CD4-positive, alpha-beta T cell treated with Interleukin-15 for 1 hour (primary cell): ENCODE data around the gene TANC1.
"Not testable (repeated sequence)": the region's sequence is repeated elsewhere in the genome, so short reads cannot be mapped to it uniquely, and the experiment has no call there.

ENCODE experiments used
- DNase-seq: peaks from one replicate; pipeline ENCODE4 v3.0.0-alpha.2; 2020

TANC1 gene

DNA sequence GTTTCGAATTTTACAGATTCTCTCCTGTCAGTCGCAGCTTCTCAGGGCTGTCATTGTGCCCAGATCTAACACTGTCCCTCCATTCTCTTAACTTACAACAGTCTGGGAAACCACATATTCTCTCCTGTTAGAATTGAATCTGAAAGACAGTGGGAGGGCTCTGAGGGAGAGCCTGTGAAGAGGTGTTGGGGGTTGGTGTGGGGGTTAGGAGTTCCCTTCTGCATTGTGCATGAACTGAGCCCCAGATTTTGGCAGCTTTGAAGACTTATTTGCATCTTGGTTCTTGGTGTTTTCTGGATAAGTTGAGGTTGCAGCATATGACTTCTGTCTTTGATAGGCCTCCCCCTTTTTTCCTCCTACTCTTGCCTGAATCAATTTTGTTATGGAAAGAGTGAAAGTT, 64.1 kb downstream of the TANC1 start:
- no peak for DNase-seq

DNA sequence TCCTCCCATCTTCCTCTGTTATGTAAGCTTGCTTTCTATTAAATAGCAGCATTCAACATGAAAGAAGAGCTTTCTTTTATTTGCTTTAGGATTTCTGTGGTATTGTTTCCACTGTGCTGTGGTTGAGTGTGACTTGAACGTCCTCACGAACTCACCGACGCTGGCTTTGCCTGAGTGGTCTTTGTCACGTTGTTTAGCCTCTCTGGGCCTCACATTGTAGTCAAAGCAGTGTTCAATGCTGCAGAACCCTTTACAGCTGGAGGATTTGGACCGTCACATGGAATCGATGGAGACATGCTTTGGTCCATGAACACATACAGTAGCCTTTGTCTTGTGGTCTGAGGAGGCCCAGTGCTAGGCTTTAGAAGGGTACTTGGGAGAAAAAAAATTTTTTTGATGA, 66.3 kb downstream of the TANC1 start:
- DNase-seq = no peak

DNA sequence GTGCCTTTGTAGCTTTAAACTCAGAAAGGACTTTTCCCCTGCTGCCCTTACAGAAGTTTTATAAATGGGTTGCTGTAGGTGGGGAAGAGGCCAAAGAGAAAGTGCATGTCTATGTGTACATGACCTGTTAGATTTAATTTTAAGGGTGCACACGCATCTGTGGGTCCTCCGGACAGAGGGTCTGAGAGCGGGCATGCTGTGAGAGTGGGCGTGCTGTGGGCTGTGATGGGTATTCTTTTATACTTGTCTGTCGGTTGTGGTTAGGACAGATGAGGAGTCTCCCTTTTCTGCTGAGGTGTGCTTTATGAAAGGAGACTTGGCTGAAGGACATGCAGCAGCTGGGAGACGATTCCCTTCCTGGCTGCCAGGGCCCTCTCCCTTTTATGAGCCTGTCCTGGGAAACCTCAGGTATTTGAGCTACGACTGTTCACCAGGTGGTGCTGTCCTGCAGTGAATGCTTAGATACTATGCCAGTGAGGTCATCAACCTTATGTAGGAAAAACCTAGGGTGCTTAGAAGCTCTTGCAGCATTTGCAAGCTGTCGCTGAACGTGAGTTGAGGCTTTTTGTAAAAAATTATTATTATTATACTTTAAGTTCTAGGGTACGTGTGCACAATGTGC, 67.5 kb downstream of the TANC1 start:
- DNase-seq = no peak

DNA sequence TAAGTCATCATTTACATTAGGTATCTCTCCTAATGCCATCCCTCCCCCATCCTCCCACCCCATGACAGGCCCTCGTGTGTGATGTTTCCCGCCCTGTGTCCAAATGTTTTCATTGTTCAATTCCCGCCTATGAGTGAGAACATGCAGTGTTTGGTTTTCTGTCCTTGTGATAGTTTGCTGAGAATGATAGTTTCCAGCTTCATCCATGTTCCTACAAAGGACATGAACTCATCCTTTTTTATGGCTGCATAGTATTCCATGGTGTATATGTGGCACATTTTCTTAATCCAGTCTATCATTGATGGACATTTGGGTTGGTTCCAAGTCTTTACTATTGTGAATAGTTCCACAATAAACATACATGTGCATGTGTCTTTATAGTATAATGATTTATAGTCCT, 68.0 kb downstream of the TANC1 start:
- not testable (repeated sequence) for DNase-seq

DNA sequence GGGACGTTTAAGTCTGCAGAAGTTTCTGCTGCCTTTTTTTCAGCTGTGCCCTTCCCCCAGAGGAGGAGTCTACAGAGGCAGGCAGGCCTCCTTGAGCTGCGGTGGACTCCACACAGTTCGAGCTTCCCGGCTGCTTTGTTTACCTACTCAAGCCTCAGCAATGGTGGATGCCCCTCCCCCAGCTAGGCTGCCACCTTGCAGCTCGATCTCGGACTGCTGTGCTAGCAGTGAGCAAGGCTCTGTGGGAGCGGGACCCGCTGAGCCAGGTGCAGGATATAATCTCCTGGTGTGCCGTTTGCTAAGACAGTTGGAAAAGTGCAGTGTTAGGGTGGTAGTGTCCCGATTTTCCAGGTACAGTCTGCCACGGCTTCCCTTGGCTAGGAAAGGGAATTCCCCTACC, 72.9 kb downstream of the TANC1 start:
- not testable (repeated sequence) for DNase-seq

DNA sequence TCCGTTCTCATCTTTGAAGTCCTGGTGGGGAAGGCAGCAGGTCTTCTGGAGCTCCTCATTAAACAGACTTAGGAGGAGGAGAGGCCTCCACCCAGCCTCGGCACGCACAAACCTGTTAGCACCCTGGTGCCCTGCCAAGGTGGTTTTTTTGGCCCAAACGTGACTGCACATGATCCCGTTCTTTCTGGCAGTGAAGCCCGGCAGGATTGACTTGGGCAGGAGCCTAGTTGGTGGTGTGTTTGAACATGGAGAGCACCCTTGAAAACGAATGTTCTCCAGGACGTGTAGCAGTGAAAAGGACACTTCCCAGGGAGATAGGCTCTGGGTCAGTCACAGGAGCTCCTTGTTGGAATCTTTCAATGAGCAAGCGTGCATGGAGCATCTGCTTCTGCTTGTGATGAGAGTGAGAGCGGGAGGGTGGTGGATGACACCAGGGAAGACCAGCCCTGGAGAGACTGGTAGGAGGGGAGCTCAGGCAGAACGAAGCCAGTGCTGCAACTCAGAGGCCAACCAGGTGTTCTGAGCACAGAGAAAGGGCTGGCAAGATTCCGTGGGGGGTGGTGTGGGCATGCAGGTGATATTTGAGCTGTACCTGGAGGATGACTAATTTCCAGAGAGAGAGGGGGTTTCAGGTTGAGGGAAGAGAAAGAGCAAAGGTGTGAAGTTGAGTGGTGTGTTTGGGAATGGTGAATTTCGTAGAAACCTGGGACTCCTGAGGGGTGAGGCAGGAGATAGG, 73.8 kb downstream of the TANC1 start:
- DNase-seq = no peak

DNA sequence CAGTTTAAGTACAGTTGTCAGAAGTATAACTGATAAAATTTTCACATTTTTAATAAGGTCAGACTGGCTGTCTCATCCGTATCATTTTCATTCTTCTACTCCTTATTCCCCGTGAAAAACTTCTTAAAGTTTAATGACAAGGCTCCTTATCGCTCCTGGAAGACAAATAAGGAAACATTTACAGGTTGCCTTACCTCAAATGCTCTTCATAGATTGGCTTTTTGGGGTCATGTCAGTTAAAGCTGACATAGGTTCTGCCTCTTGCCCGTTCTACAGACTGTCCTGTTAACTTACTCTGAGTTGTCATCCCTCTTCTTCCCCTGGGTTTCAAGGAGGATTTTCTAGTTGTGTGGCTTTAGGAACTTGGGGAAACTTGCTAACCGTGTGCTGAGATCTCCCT, 75.3 kb downstream of the TANC1 start:
- no peak for DNase-seq

DNA sequence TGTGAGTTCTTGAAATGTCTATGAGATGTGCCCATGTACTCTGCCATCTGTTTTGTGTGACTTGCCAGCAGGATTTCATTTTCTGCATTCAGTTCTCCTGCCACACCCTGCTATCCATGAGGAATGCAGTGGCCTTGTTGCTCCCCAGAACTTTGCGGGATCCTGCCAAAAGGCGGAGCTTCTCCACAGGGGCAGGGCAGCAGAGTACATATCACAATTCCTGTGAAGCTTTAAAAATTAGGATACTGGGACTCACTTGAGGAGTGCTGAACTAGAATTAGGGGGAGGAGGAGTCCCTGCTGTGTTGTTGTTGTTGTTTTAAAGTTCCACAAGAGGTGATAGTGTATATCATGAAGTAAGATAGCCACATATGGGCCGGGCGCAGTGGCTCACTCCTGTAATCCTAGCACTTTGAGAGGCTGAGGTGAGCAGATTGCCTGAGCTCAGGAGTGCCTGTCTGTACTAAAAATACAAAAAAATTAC, 76.4 kb downstream of the TANC1 start:
- DNase-seq = no peak

DNA sequence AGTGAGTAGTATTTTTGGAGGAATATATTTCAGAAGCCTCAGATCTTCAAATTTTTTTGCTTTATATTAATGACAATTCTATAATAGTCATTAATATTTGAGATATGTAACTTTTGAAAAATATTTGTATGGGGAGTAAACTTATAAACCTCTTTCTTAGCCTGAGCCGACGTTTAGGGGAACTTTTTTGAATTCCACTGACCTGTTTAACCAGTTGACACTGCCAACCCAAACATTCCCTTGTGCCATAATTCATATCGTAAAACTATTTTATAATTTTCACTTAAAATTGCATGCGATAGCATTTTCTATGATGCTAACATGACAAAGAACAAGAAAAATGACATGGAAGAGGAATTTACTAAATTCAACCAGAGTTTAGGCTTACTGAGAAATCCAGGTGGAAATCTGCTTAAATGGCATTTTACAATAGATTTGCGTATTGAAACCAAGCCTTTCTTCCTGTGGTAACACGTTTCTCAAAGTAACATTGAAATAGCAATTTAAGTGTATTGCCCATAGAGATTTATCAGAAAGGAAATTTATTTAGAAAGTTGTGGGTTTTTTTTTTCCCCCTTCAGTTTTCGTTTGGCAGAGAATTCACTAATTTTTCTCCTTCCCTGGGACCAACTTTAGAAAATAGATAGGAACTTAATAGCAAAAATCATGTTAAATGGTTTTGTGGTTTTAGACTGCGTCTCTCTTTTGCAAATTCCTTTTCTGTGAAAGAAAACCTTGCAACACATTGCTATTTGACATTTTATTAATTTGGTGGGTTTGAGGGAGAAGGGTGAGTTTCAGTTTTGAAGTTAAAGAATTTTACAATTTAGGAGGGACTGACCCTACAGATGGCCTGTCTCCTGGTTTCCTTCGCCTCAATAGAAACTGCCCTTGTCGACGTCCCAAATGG, 77.4 kb downstream of the TANC1 start:
- DNase-seq = no peak

DNA sequence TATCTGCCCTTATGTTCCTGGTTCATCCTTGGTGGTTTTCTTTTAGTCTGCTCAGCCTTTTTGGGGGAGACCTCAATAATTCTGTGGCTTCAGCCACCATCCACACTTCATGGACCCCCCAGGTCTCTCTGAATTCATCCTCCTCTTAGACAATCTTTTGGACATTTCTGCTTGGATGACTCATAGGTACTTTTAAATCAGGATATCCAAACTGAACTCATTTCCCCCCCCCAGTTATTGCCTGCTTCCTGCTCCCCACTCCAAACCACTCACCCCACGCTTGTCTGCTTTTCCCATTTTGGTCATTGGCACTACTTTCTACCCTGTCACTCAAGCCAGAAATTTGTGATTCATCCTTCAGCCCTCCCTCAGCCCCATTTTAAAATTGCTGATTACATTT, 78.5 kb downstream of the TANC1 start:
- no peak for DNase-seq

DNA sequence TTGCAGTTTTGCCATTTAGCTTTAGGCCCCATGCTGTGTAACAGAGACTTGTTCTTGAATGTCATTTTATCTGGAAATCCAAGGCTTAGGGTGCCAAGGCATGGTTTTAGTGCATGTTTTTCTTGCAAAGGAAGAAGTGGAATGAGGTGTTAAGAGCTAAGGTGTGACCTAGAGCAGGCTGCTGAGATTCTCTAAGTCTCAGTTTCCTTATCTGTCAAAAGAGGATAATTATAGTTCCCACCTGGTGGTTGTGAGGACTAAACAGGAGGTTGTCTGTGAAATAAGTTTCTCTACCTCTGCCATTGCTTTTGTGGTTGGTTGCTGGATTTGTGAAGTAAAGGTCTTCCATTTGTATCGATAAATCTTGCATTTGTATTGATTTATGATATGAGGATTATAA, 82.0 kb downstream of the TANC1 start:
- no peak for DNase-seq

DNA sequence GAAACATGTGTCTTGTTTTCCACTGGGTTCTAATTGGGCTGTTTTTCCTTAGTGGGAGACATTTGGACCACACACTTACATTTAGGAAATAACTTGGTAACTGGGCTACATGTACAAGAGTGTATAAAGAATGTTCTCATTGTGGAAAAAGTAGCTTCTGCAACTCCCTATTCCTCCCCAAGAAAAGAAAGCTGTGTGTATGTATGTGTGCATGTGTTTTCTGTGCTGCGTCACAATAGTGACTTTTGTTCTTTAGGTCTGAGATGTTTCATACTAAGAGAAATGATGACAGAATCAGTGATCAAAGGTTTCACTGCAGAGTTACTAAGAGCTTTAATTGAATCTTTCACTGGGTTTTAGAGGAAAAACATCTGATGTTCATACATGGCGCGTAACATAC, 82.7 kb downstream of the TANC1 start:
- DNase-seq = no peak

DNA sequence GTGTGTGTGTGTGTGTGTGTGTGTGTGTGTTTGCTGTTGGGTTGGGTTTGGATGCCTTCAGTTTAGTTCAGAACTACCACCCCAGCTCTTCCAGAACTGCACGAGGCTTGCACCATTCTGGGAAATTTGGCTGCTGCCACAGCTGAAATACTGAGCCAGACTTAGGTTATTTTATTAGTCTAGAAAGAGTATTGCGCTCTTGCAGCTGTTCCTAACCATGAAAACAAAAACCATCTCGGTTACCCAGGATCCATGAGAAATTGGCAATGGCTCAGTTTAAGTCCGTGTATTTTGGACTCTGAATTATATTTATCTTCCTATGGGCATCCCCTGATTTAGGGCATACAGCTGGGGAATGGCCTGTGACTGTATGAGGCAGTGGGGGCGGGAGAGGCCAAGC, 83.2 kb downstream of the TANC1 start:
- no peak for DNase-seq

DNA sequence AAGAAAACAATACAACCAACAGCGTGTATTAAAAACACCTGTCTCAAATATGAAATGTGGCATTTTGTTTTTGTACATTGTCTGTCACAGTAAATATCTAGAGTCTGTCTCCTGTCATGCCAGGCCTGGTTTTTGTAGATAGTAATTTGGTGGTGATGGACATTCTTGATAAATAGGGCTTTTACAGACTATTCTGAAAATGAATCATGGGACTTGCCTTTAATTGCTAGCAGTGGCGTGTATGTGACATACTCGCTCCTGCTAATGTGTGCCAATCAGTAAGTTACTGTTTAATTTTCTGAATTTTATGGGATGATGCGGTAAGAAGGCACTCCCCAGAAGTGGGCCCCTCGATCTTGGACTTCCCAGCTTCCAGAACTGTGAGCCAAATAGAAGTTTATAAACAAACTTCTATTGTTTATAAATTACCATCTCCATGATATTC, 83.7 kb downstream of the TANC1 start:
- DNase-seq = no peak

DNA sequence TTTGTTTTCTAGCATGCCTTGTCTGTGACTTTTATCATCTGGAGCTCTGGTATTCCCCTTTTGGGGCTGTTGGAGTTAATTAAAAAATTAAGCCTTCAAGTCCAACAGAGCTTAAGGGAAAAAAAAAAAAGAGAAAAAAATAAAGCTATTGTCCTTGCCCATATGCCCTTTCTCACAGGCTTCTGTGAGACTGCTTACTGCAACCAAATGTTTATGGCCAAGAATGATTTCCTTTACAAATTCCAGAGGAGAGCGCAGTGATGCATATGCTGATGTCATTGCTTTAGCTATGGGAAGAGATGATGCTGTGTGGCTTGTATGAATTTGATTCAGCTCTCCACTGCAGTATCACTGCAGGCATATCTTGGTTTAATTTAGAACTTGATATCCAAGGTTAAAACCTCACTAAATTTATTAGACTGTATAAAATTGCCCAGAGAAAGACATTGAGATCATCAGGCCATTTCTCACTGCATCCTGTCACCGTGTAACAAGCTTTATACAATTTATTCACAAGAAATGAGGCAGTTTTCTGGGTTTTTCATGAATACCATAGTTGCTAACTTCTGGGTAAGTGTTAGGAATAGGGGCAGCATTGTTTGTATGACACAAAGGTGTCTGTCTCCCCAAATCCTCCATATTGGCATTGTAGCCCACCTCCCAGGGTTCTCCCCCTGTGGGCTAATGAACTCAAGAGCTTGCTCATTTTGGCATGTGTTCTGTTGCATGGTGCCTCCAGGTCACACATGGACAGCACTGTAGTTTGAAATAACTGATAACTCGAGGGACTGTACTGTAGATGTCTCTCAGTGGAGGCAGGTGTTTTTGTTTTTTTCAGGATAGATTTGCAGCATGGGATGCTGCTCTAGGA, 85.0 kb downstream of the TANC1 start:
- DNase-seq = no peak

DNA sequence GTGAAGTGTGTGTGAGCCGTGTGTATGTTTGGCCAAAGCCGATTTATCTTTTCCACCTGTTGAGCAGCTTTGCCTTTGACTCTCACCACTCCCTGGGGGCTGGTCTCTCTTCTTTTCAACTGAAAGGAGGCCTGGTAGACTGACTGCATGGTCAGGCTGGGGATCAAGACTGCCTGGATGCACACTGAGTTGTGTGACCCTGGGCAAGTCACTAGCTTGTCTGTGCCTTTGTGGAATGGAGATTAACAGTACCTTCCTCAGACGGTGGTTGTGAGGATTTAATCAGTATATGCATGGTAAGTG, 85.5 kb downstream of the TANC1 start:
- no peak for DNase-seq

DNA sequence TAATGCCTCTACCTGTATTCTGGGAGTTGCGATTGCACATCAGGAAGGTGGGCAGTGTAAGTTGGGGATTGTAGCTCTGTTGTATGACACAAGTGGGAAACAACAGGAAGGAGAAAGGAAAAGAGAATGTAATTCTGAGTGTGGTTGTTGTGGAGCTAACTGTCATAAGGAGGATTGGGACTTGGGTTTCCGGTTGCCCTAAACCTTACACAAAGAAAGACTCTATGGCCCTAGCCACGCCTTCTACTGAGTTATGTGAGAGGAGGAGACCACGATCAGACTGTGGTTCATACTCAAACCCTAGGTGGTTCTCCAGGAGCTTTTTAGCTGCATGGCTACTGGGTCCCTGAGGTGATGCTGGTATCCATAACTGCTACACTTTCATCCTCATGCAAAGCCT, 86.5 kb downstream of the TANC1 start:
- DNase-seq = no peak

DNA sequence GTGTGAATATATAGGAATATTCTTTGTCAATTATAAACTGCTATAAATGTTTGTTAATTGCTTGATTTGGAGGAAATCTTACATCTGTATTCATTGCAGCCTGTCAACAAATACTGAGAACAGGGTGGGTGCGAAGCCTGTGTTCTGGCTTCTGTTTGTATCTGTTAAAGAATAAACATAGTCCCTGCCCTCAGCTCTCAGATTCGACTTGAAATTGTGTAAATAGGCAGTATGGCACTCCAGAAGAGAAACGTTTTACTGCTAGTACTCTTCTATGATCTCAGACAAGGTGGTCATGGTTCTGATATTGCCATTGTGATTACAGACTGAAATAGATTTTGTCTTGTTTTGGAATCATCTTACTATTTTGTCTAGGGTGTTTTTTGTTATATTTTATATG, 92.1 kb downstream of the TANC1 start:
- DNase-seq = no peak

DNA sequence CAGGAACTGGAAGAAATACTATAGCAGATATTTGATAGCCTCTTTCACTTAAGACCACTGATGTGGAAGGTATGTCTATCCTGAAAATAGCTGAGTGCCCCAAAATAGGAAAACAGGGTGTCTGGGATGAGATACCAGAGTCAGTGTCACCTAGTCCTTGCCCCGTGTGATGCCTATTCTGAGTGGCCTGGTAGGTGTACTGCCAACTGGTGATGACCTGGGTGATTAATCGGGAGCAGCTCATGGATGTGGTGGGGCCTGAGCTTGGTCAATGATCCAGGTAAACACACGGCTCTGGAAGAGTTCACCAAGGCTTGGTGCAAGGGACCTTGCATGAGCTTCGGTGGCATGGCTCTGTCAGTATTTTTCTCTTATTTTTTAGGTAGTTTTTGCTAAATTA, 95.2 kb downstream of the TANC1 start:
- no peak for DNase-seq

DNA sequence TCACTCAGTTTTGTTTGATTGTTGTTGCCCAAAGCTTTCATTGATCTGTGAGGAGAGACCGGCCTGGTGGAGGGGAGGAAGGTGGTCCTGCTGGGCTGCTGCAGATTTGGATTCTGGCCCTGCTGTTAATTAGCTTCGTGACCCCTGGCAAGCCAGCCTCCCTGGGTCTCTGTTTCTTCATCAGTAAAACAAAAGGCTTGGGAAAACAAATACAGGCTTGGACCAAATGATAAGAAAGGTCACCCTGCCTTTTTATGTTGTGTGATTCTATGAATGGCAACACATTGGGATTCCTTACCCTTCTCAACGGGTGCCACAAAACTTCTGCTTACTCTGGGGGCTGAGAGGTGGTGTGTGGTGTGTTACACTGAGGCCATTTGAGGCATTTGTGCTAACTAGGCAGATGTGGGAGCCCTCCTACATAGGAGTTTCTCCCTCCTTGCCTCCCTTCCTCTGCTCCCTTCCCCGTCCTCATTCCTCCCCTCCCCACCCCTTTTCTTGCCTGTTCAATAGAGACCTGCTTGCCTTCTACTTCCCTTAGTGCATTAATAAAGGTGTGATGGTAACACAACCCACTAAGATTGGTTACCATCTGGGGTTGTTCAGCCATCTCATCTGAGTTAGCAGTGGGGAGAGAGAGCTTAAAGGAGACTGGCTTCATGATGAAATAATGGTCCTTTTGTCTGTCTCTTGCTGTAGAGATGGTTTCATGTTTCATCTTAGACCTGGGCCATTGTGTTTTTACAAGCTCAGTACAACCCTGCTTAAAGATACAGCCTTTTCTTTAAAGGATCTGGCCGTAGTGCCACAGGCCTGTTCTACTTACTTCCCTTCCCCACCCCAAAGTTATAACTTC, 96.2 kb downstream of the TANC1 start:
- DNase-seq = no peak

DNA sequence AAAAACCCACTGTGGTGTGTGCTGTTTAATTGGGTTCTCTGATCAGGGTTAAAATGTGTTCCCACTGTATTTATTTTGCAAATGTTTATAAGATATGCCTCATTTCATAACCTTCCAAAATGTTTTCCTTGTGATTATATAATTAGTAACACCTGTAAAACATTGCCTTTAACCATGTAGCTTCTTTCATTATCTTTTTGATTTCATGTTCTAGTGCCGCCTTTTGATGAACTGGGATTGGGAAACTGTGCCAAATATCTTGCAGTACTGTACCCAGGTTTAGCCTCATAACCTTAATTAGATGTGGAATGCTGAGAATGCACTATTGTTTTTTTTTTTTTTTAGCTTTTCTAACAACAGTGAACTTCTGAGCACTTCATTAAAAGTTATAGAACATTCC, 96.9 kb downstream of the TANC1 start:
- DNase-seq = no peak

DNA sequence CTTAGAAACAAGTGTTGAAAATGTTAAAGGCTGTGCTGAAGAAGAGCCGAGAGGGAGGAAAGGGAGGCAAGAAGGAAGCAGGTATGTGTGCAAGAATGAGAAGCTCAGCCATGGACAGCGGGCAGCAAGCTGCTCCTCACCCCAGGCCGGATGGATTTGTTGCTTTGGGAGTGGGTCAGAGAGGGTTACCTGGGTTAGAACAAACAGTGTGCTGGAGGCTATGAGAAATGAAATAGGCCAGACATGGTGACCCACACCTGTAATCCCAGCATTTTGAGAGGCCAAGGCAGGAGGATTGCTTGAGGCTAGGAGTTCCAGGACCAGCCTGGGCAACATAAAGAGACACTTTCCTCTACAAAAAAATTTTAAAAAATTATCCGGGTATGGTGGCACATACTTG, 97.5 kb downstream of the TANC1 start:
- no peak for DNase-seq
